ENCODE measurements around the gene REV1.

The REV1 gene

GRCh38 chr2:99401841-99402240, 88.0 kb downstream of the REV1 start:
- no peak for TF ChIP-seq CTCF (IDR thresholded peaks at IDR 0.05; ENCODE audit: control insufficient read depth, extremely low read depth, insufficient read depth)
- H3K4me3 ChIP-seq (ENCODE audit: low read depth, low read length), result no peak overlapping the region
- no peak for DNase-seq (ENCODE audit: low read depth)

DNA sequence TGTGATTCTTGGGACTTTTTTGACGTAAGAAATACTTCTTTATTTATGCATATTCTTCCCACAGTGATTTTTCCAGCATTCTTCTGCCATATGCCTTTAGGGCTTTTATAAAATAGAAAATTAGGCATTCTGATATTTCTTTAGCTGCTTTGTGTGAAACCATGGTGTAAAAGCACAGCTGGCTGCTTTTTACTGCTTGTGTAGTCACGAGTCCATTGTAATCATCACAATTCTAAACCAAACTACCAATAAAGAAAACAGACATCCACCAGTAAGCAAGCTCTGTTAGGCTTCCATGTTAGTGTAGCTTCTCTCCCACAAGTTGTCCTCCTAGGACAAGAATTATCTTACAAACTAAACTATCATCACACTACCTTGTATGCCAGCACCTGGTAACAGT, 90.0 kb downstream of the REV1 start:
- no peak for TF ChIP-seq CTCF (IDR thresholded peaks at IDR 0.05; ENCODE audit: control insufficient read depth, extremely low read depth, insufficient read depth)
- no peak overlapping the region for H3K4me3 ChIP-seq (ENCODE audit: low read depth, low read length)
- no peak for DNase-seq (ENCODE audit: low read depth)

GRCh38 chr2:99399063-99399462, 90.8 kb downstream of the REV1 start:
- peak; percentile 36 for DNase-seq (ENCODE audit: low read depth)
- no peak for TF ChIP-seq CTCF (IDR thresholded peaks at IDR 0.05; ENCODE audit: control insufficient read depth, extremely low read depth, insufficient read depth)
- no peak overlapping the region for H3K4me3 ChIP-seq (ENCODE audit: low read depth, low read length)

DNA sequence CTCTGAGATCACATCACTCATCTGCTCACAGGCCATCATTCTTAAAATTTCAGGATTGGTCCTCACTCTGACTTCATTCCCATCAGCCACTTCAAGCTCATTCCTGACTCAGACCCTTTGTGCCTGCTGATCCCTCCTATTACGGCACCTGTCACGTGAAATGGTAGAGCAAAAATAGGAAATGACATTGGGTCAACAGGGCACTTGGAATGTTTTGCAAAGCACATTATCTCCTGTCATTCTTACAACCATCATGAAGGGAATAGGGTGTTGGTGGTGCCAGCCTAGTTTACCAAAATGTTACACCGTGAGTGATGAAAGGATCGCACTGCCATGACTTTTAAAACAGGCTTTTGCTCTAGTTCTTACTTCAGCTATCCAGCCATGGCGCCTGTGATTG, 91.5 kb downstream of the REV1 start:
- H3K4me3 ChIP-seq (ENCODE audit: low read depth, low read length), result no peak overlapping the region
- no peak for TF ChIP-seq CTCF (IDR thresholded peaks at IDR 0.05; ENCODE audit: control insufficient read depth, extremely low read depth, insufficient read depth)
- DNase-seq (ENCODE audit: low read depth), result no peak

- DNase-seq (ENCODE audit: low read depth), result no peak
- no peak overlapping the region for H3K4me3 ChIP-seq (ENCODE audit: low read depth, low read length)
- TF ChIP-seq CTCF (IDR thresholded peaks at IDR 0.05; ENCODE audit: control insufficient read depth, extremely low read depth, insufficient read depth), result no peak
Observed at GRCh38 chr2:99397266-99397920, 92.4 kb downstream of the REV1 start.

GRCh38 chr2:99395589-99396130, 94.2 kb downstream of the REV1 start:
- no peak overlapping the region for H3K4me3 ChIP-seq (ENCODE audit: low read depth, low read length)
- TF ChIP-seq CTCF (IDR thresholded peaks at IDR 0.05; ENCODE audit: control insufficient read depth, extremely low read depth, insufficient read depth), result no peak
- no peak for DNase-seq (ENCODE audit: low read depth)

- no peak overlapping the region for H3K4me3 ChIP-seq (ENCODE audit: low read depth, low read length)
- TF ChIP-seq CTCF (IDR thresholded peaks at IDR 0.05; ENCODE audit: control insufficient read depth, extremely low read depth, insufficient read depth), result no peak
- no peak for DNase-seq (ENCODE audit: low read depth)
Observed at GRCh38 chr2:99389946-99390345, 99.9 kb downstream of the REV1 start.
